Loucy (cell line): ENCODE results near the gene APOD.

Experiments used
- EZH2phosphoT487 ChIP-seq: fragments of 200-600 bp; IDR thresholded peaks from 2 replicates; pipeline ENCODE4 v1.6.1; 2018; ENCODE audit warnings: antibody characterized with exemption, mild to moderate bottlenecking, moderate library complexity, borderline replicate concordance
- TF ChIP-seq, protein P1 (sequence below): fragments of 200-600 bp; sonication (generic); conservative IDR thresholded peaks from 2 replicates; pipeline ENCODE4 v1.5.1; 2014; ENCODE audit warnings: mild to moderate bottlenecking, antibody characterized with exemption, low read length

DNA sequence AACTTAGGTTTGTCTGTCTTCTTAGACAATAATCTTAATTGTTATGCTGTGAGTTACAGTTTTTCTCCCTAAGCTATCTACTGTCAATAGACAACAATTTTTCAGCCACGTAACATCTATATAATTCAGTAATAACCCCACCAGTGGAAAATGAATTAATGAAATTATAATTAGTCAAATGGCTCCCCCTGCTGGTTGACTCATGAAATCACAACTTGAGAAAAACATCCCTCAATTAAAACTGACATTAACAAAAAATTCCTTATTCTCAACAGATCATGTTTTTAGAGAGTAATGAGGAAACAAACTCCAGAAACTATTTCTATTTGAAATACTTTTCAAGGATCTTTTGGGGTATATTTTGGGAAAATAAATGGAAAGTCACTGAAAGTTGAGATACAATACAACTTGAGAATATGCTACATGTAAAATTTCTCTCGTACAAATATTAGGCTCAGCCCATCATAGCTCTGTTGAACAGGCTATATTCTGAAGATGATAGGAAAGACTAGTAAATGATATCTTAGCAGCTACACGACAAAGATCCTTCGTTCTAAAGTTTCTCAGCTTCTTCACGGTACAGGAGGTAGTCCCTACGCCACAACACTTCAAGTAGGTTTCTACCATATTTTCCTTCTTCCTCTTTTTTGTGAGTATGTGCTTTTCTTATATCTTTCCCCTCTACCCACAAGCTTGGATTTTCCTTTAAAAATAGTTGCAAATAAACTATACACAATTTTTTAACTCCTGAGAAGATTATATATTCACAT, 61.3 kb downstream of the APOD start:
- no peak for TF ChIP-seq EZH2phosphoT487
- TF ChIP-seq, protein P1, sequence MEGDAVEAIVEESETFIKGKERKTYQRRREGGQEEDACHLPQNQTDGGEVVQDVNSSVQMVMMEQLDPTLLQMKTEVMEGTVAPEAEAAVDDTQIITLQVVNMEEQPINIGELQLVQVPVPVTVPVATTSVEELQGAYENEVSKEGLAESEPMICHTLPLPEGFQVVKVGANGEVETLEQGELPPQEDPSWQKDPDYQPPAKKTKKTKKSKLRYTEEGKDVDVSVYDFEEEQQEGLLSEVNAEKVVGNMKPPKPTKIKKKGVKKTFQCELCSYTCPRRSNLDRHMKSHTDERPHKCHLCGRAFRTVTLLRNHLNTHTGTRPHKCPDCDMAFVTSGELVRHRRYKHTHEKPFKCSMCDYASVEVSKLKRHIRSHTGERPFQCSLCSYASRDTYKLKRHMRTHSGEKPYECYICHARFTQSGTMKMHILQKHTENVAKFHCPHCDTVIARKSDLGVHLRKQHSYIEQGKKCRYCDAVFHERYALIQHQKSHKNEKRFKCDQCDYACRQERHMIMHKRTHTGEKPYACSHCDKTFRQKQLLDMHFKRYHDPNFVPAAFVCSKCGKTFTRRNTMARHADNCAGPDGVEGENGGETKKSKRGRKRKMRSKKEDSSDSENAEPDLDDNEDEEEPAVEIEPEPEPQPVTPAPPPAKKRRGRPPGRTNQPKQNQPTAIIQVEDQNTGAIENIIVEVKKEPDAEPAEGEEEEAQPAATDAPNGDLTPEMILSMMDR = peak; percentile 88
